Measurements from ENCODE around the gene TRIP10.

DNA sequence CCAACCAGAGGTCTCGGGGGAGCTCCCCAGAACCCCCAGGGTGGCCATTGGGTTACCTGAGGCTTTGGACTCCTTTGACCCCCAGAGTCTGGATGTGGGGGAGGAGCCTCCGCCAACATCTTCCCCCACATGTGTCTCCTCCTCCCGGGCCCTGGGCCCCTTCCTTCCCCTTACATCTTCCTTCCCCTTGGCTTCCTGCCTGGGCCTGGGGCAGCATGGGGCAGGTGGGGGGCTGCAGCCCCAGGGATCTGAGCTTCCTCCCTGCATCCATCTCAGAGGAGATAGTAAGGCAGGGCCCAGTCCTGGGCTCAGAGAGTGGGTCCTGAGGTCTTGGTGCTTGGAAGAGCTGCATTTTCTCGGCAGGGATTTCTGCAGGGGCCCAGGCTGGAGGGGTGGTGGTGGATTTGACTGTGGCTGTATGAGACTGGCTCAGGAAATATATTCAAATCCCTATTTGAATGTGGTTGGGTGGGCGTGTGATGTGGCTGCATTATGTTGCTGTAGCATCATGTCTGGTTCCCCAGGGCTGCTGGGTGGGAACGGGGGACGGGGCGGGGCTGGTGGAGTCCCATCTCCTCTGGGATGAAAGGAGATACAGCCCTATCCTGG, 33.9 kb downstream of the TRIP10 start:
- TF ChIP-seq, protein P1, sequence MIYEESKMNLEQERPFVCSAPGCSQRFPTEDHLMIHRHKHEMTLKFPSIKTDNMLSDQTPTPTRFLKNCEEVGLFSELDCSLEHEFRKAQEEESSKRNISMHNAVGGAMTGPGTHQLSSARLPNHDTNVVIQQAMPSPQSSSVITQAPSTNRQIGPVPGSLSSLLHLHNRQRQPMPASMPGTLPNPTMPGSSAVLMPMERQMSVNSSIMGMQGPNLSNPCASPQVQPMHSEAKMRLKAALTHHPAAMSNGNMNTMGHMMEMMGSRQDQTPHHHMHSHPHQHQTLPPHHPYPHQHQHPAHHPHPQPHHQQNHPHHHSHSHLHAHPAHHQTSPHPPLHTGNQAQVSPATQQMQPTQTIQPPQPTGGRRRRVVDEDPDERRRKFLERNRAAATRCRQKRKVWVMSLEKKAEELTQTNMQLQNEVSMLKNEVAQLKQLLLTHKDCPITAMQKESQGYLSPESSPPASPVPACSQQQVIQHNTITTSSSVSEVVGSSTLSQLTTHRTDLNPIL (CRISPR knock-in tag; IDR thresholded peaks at IDR 0.05; ENCODE audit: low read depth) = no peak
- no peak for TF ChIP-seq RARB (CRISPR knock-in tag; IDR thresholded peaks at IDR 0.05)
- no peak for TF ChIP-seq SNAI2 (CRISPR knock-in tag; IDR thresholded peaks at IDR 0.05)
- no peak for TF ChIP-seq ZFP3 (CRISPR knock-in tag; IDR thresholded peaks at IDR 0.05)
